Body of pancreas (tissue), 4 donors: ENCODE results near the gene F2RL2. TPM values are rescaled to one million over a fixed set of nuclear protein-coding genes. Genes with fewer than 3 reads are reported as not detected.

Experiments
- ATAC-seq: fragments of 150-250 bp; one replicate; pipeline ENCODE4 v1.9.1; 2016
- DNase-seq, 4 donors: peaks; one replicate each; pipeline ENCODE4 v3.0.0-alpha.2; 2019
- H3K27ac ChIP-seq, 4 donors: fragments of 200-600 bp; sonication (generic); 1 replicate in 3 of 4; 2 replicates in 1 of 4; pipeline versions ENCODE4 v1.5.1 to v1.6.1; 2016 to 2019; ENCODE audit warnings: mild to moderate bottlenecking in 1 of 4, mixed read lengths in 1 of 4, moderate library complexity in 1 of 4
- H3K27me3 ChIP-seq, 2 donors: fragments of 200-600 bp; sonication (generic); one replicate each; pipeline ENCODE4 v1.6.0; 2016; ENCODE audit warnings: mild to moderate bottlenecking in 1 of 2
- H3K36me3 ChIP-seq, 2 donors: fragments of 200-600 bp; sonication (generic); replicated peaks in 1 of 2; 2 replicates each; pipeline ENCODE4 v1.5.1; 2016; ENCODE audit warnings: low read depth in 2 of 2; ENCODE audit not compliant: insufficient read depth in 1 of 2
- H3K4me1 ChIP-seq: fragments of 200-600 bp; sonication (generic); one replicate; pipeline ENCODE4 v1.6.0; 2016
- H3K4me3 ChIP-seq, 2 donors: fragments of 200-600 bp; sonication (generic); 1 replicate in 1 of 2; 2 replicates in 1 of 2; pipeline ENCODE4 v1.5.1; 2016 to 2019
- H3K9me3 ChIP-seq, 3 donors: fragments of 200-600 bp; sonication (generic); 1 replicate in 2 of 3; 2 replicates in 1 of 3; pipeline ENCODE4 v1.5.1; 2016
- POLR2A ChIP-seq, 3 donors: fragments of 450-650 bp; IDR thresholded peaks; one replicate each; pipeline ENCODE4 v1.6.1; 2016; ENCODE audit warnings: antibody characterized with exemption in 3 of 3, mild to moderate bottlenecking in 2 of 3
- WGBS, 2 donors: methylation state at CpG; one replicate each; pipeline ENCODE4 v1.1.5; 2017; 5-methylcytosine and 5-hydroxymethylcytosine counted together
- intact Hi-C: fragments of 100-400 bp; cut with DNase I; formaldehyde crosslinking; loops from one replicate; pipeline ENCODE4 v1.15.1; 2023
- total RNA-seq, 2 donors: library from RNA; depleted of rRNA; stranded (reverse); fragments of >200 nt; gene quantifications; one replicate each; pipeline ENCODE4 v1.1.0, GENCODE V29; 2016
- TF ChIP-seq, protein P1 (sequence below), 7 experiments: fragments of 450-650 bp in 4 of 7; fragments of 200-600 bp in 3 of 7; sonication (generic) in 3 of 7; IDR thresholded peaks; one replicate each; pipeline ENCODE4 v1.5.1; 2016 to 2019; ENCODE audit warnings: antibody characterized with exemption in 7 of 7

The F2RL2 gene
- total RNA-seq, 2 donors from 2014 or later = 0.78 TPM; not detected in 1

DNA sequence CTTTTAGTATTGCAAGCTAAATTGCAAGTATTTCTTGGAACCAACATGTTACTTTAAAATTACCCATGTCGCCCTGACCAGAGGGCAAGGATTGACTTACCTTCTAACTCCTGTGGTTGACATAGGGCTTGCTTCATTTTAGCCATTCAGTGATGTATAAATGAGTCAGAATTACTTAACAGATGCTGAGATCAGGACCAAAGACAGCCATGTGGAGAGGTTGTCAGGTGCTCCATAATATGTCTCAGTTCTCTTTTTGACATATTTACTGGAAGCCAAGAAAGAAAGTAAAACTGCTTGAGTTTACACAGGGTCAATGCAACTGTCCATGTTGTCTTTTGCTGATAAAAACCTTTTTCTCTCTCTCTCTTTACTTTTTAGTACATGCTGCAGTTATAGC lies 33.2 kb downstream of the F2RL2 start:
- Histone ChIP-seq H3K27me3 (no peaks in the 10 kb centered on the region), H3K4me3 (no peak overlapping the region), H3K9me3 (no peaks in the 10 kb centered on the region), H3K27ac (no peak overlapping the region), H3K4me1 (no peaks in the 10 kb centered on the region), H3K36me3 (peaks cover 0 to 5% of the 10 kb centered on the region in 2 donors)
- WGBS, 2 donors = 76 to 95% methylated on average over 1 of the region's 1 CpG
- DNase-seq (no peak), ATAC-seq (no peak)
- intact Hi-C loops = no loop called here
- TF ChIP-seq, protein P1, sequence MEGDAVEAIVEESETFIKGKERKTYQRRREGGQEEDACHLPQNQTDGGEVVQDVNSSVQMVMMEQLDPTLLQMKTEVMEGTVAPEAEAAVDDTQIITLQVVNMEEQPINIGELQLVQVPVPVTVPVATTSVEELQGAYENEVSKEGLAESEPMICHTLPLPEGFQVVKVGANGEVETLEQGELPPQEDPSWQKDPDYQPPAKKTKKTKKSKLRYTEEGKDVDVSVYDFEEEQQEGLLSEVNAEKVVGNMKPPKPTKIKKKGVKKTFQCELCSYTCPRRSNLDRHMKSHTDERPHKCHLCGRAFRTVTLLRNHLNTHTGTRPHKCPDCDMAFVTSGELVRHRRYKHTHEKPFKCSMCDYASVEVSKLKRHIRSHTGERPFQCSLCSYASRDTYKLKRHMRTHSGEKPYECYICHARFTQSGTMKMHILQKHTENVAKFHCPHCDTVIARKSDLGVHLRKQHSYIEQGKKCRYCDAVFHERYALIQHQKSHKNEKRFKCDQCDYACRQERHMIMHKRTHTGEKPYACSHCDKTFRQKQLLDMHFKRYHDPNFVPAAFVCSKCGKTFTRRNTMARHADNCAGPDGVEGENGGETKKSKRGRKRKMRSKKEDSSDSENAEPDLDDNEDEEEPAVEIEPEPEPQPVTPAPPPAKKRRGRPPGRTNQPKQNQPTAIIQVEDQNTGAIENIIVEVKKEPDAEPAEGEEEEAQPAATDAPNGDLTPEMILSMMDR (IDR thresholded peaks at IDR 0.05) = no peak
- TF ChIP-seq POLR2A (IDR thresholded peaks at IDR 0.05) = no peak

DNA sequence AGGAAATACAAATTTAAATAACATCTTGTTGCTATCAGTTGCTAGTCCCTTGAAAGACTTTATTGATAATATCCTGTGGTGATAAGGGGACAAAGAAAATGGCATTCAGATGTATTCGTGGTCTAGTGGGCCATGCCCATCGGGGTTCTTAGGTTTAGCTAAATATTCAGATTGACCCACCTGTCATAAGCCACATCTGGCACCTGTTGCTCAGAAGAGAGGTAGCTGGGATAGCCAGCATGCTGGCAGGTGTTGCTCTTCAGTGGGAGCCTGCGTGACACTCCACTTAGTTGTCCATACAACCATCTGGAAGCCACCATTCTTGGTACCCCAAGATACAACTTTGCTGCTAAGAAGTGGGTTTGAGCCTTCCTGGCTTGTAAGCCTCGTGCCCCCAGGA lies 36.7 kb downstream of the F2RL2 start:
- intact Hi-C loops = no loop called here
- Histone ChIP-seq H3K9me3 (no peaks in the 10 kb centered on the region), H3K4me3 (no peak overlapping the region), H3K4me1 (peaks cover 20% of the 10 kb centered on the region), H3K27ac (no peak overlapping the region), H3K27me3 (no peaks in the 10 kb centered on the region), H3K36me3 (peaks cover 0 to 5% of the 10 kb centered on the region in 2 donors)
- ATAC-seq = no peak
- no peak for DNase-seq
- TF ChIP-seq, protein P1 (IDR thresholded peaks at IDR 0.05) = no peak
- no peak for TF ChIP-seq POLR2A (IDR thresholded peaks at IDR 0.05)
- WGBS, 2 donors = 85 to 91% methylated on average over 3 to 4 of the region's 4 CpGs

DNA sequence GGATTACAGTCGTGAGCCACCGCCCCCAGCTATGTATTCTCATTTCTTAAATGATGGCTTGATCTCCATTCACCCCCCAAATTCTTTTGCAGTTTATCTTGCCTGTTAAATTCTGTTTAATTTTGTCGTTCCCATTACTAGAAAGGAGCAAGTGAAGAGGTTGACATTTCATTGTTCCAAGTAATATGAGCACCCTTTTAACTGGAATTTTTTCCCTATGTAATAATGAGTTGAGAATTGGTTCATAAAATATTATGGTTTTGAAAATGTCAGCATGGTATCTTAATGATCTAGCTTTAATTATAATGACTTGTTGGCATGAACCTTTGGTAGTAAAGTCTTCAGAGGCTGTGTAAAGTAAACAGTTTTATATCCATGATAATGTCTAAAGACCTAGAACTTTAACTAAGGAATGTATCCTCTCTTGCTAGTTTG lies 37.4 kb downstream of the F2RL2 start:
- Histone ChIP-seq H3K27ac (no peak overlapping the region), H3K27me3 (no peaks in the 10 kb centered on the region), H3K4me3 (no peak overlapping the region), H3K36me3 (peaks cover 0 to 2% of the 10 kb centered on the region in 2 donors), H3K4me1 (peaks cover 27% of the 10 kb centered on the region), H3K9me3 (no peaks in the 10 kb centered on the region)
- intact Hi-C loops = no loop called here
- ATAC-seq (no peak), DNase-seq (no peak)
- 91 to 92% methylated on average over 3 of the region's 3 CpGs for WGBS, 2 donors
- TF ChIP-seq POLR2A (IDR thresholded peaks at IDR 0.05) = no peak
- TF ChIP-seq, protein P1 (IDR thresholded peaks at IDR 0.05) = no peak

DNA sequence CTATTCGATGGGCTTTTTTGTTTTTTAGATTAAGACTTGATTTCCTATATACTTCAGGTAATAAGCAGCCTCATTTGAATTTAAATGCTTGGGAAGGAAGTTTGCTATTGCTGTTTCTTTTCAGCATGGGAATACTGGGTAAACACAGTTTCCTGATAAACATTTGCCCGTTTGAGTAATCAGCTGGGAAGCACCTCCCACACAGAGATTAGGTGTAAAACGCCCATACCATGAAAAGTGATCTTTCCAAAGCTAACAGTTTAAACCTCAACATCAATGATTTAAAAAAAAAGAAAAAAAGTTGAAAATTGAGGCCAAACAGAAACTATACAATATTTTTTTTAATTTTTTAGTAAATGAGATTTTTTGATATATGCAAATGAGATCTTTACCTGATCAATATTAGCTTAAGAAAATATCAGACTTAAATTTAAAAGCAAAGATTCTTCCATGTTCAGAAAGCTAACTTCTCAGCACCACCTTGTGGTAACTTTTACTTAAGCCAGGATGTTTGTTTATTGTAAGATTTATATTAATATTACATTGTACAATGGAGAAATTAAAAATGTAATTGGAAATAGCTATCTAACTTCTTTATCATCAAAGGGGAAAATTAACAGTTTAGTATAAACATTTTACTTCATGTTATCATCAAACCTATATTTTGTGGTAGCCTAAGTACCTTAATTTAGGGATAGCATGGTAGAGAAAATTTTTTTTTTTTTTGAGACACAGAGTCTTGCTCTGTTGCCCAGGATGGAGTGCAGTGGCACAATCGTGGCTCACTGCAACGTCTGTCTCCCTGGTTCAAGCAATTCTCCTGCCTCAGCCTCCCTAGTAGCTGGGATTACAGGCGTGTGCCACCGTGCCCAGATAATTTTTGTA lies 39.8 kb downstream of the F2RL2 start:
- DNase-seq = peak in 2 of 4 donors; percentile 34 to 41
- intact Hi-C loops = no loop called here
- H3K27ac ChIP-seq = peak overlapping the region in 2 of 4 donors; percentile 33 to 74

More for the DNA sequence above, 39.8 kb downstream of the F2RL2 start:
- 35 to 36% methylated on average over 7 of the region's 7 CpGs for WGBS, 2 donors
- Histone ChIP-seq H3K27me3 (no peaks in the 10 kb centered on the region), H3K9me3 (no peaks in the 10 kb centered on the region), H3K4me1 (peaks cover 31% of the 10 kb centered on the region), H3K36me3 (no peaks in the 10 kb centered on the region), H3K4me3 (no peak overlapping the region)
- no peak for TF ChIP-seq POLR2A (IDR thresholded peaks at IDR 0.05)
- TF ChIP-seq, protein P1 (IDR thresholded peaks at IDR 0.05) = peak in 6 of 7 experiments; percentile 23 to 55 (median 45)
- ATAC-seq = peak; percentile 57
